HG02678 (cell line): Measurements from ENCODE around the gene MAGEA1.
"Not testable (repeated sequence)": the region's sequence is repeated elsewhere in the genome, so short reads cannot be mapped to it uniquely, and the experiment has no call there.

ENCODE experiments used
- ATAC-seq: cut with Tn5 transposase; IDR thresholded peaks from one replicate; pipeline ENCODE4 v1.9.1; 2021; ENCODE audit warnings: mild to moderate bottlenecking, moderate library complexity; ENCODE audit not compliant: unreplicated experiment

MAGEA1 gene

GRCh38 chrX:153179131-153179530, at the start of gene MAGEA1:
MAGEA1 (plus strand) TSS chrX:153179284; CDS start chrX:153182390, 3,106 bp downstream.
- ATAC-seq, result no peak

GRCh38 chrX:153132924-153133323, 46.2 kb upstream of the MAGEA1 start:
- not testable (repeated sequence) for ATAC-seq

- ATAC-seq, result not testable (repeated sequence)
Measured at GRCh38 chrX:153139074-153139473, 40.0 kb upstream of the MAGEA1 start.

- ATAC-seq, result not testable (repeated sequence)
Measured at GRCh38 chrX:153146288-153146687, 32.8 kb upstream of the MAGEA1 start.

- ATAC-seq, result no peak
Measured at GRCh38 chrX:153153516-153153915, 25.6 kb upstream of the MAGEA1 start.

- no peak for ATAC-seq
Measured at GRCh38 chrX:153157450-153157849, 21.6 kb upstream of the MAGEA1 start.

GRCh38 chrX:153158319-153158718, 20.8 kb upstream of the MAGEA1 start:
- no peak for ATAC-seq

- no peak for ATAC-seq
Measured at GRCh38 chrX:153161952-153162351, 17.1 kb upstream of the MAGEA1 start.

- no peak for ATAC-seq
Measured at GRCh38 chrX:153164733-153165132, 14.4 kb upstream of the MAGEA1 start.

GRCh38 chrX:153168423-153168822, 10.7 kb upstream of the MAGEA1 start:
- ATAC-seq, result not testable (repeated sequence)

GRCh38 chrX:153181822-153182221, 2.7 kb downstream of the MAGEA1 start:
- no peak for ATAC-seq

- ATAC-seq, result no peak
Measured at GRCh38 chrX:153184787-153185186, 5.7 kb downstream of the MAGEA1 start.

GRCh38 chrX:153190381-153190780, 11.3 kb downstream of the MAGEA1 start:
- ATAC-seq, result no peak

- ATAC-seq, result no peak
Measured at GRCh38 chrX:153200462-153200861, 21.4 kb downstream of the MAGEA1 start.

GRCh38 chrX:153206425-153207046, 27.5 kb downstream of the MAGEA1 start:
- ATAC-seq, result no peak

- no peak for ATAC-seq
Measured at GRCh38 chrX:153209347-153209746, 30.3 kb downstream of the MAGEA1 start.

GRCh38 chrX:153214934-153215333, 35.9 kb downstream of the MAGEA1 start:
- no peak for ATAC-seq

- ATAC-seq, result no peak
Measured at GRCh38 chrX:153216926-153217325, 37.8 kb downstream of the MAGEA1 start.

GRCh38 chrX:153225438-153226098, 46.5 kb downstream of the MAGEA1 start:
- no peak for ATAC-seq

- ATAC-seq, result no peak
Measured at GRCh38 chrX:153226344-153227185, 47.5 kb downstream of the MAGEA1 start.
